Measurements from ENCODE around the gene RPL10. TPM values are rescaled to one million over a fixed set of nuclear protein-coding genes. Genes with fewer than 3 reads are reported as not detected.
A peak's percentile ranks its signal among the peaks of the same experiment; 100 is the strongest.

Gene RPL10
- total RNA-seq = 1,000 to 10,000 TPM; 5,157 to 5,386 TPM
- 1,000 to 10,000 TPM; 4,018 to 5,740 TPM for polyA plus RNA-seq

- Histone ChIP-seq H3K36me3 (ENCODE audit: insufficient read depth, low read length) (peaks cover 23% of the 10 kb centered on the region), H3K4me1 (ENCODE audit: insufficient read depth, low read length) (peaks cover 15% of the 10 kb centered on the region), H3K27me3 (ENCODE audit: insufficient read depth, low read length) (no peaks in the 10 kb centered on the region), H3K4me3 (ENCODE audit: low read length in 2 of 2) (peak within 1 kb of the TSS; percentile 55 to 95), H3K27ac (ENCODE audit: low read depth, low read length) (peak within 1 kb of the TSS; percentile 96), H3K9me3 (ENCODE audit: control insufficient read depth in 1 of 2, low read length in 2 of 2) (no peaks in the 10 kb centered on the region)
- Mint-ChIP-seq H3K9me3 (peaks cover 0 to 13% (median 0%) of the 10 kb centered on the region in 8 donors), H3K27ac (peak within 1 kb of the TSS; percentile 99 to 100 (median 99)), H3K4me1 (peaks cover 7 to 32% (median 16%) of the 10 kb centered on the region in 4 donors), H3K27me3 (no peaks in the 10 kb centered on the region), H3K36me3 (peaks cover 19 to 34% of the 10 kb centered on the region in 2 donors), H3K4me3 (peak within 1 kb of the TSS; percentile 96 to 99 (median 99))
- ChIA-PET POLR2A (ENCODE audit: partially characterized antibody) (interaction anchor here (0.6 to 6.0 kb wide), 40 partner anchors 13 to 470 kb away, joined by 3 to 111 read pairs (median 4); partner anchors contain the start of genes ATP6AP1, DNASE1L1, EMD and FAM3A), CTCF (ENCODE audit: partially characterized antibody) (interaction anchor here (0.8 to 3.1 kb wide), 11 partner anchors 10 to 136 kb away, joined by 3 to 26 read pairs (median 4); partner anchors contain the start of genes ATP6AP1, DNASE1L1 and SLC10A3)
- intact Hi-C loops (cut with micrococcal nuclease) = no loop called here
- peak; percentile 86 to 94 (median 92) for DNase-seq
Measured at GRCh38 chrX:154397888-154398667, at the start of gene RPL10. Gene RPL10, plus strand, starts transcription at chrX:154398377. Its CDS starts 143 bp downstream, at chrX:154398520.

DNA sequence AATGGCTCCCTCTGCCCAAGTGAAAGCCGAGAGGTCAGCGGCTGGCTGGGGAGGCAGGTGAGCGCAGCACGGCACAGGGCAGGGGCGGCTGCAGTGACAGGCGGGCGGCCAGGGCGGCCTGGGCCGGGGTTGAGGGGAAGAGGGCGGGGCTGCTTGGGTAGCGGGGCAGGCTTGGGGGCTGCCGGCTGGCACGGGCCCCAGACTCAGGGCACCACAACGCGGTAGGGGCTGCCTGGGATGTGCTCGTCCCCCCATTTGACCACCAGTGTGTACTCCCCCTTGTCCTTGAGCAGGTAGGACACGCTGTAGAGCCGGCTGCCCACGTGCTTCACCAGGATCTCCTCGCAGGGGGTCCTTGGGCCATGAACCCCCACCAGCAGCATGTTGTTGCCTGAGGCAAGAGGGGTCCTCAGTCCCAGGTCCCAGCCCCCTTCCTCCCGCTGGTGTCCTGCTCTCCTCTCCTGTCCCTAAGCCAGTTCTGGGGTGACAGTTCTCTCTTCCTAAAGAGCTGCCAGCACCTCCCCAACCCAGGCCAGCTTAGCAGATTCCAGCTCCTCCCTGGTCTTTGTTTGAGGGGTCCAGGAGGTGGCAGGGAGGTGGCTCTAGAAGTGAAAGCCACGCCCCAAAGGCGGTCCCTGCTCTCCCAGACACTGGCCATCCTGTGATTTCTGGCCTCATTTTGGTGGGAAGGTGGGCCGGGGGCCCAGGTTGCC is 49.4 kb upstream of the RPL10 start:
- H3K4me1 ChIP-seq (ENCODE audit: insufficient read depth, low read length) = peaks cover 66% of the 10 kb centered on the region
- ChIA-PET POLR2A (ENCODE audit: partially characterized antibody) (interaction anchor here (0.8 to 12.9 kb wide), 4 partner anchors 17 to 141 kb away, joined by 3 to 245 read pairs (median 6); partner anchors contain the start of gene RPL10), CTCF (ENCODE audit: partially characterized antibody) (interaction anchor here (0.9 kb wide), 1 partner anchor 24 kb away, joined by 3 read pairs; no protein-coding TSS in a partner anchor)
- no peaks in the 10 kb centered on the region for H3K9me3 Mint-ChIP-seq
- H3K27me3 Mint-ChIP-seq = no peaks in the 10 kb centered on the region
- intact Hi-C loops (cut with micrococcal nuclease) = no loop called here
- H3K9me3 ChIP-seq (ENCODE audit: control insufficient read depth in 1 of 2, low read length in 2 of 2) = no peaks in the 10 kb centered on the region
- peaks cover 43% of the 10 kb centered on the region for H3K36me3 ChIP-seq (ENCODE audit: insufficient read depth, low read length)
- H3K36me3 Mint-ChIP-seq = peaks cover 3 to 31% of the 10 kb centered on the region in 2 donors
- no peak overlapping the region for H3K4me3 ChIP-seq (ENCODE audit: low read length in 2 of 2)
- H3K4me1 Mint-ChIP-seq = peaks cover 17 to 65% (median 41%) of the 10 kb centered on the region in 4 donors
- H3K4me3 Mint-ChIP-seq = peak overlapping the region in 4 of 8 donors; percentile 15 to 72 (median 48)
- H3K27ac ChIP-seq (ENCODE audit: low read depth, low read length) = peak overlapping the region; percentile 21
- H3K27me3 ChIP-seq (ENCODE audit: insufficient read depth, low read length) = no peaks in the 10 kb centered on the region
- peak in 3 of 5 donors; percentile 15 to 33 (median 18) for DNase-seq
- H3K27ac Mint-ChIP-seq = peak overlapping the region; percentile 55 to 99 (median 87)

- intact Hi-C loops (cut with micrococcal nuclease) = no loop called here
- Histone ChIP-seq H3K27ac (ENCODE audit: low read depth, low read length) (peak overlapping the region; percentile 21), H3K36me3 (ENCODE audit: insufficient read depth, low read length) (peaks cover 49% of the 10 kb centered on the region), H3K9me3 (ENCODE audit: control insufficient read depth in 1 of 2, low read length in 2 of 2) (no peaks in the 10 kb centered on the region), H3K4me3 (ENCODE audit: low read length in 2 of 2) (no peak overlapping the region), H3K4me1 (ENCODE audit: insufficient read depth, low read length) (peaks cover 72% of the 10 kb centered on the region), H3K27me3 (ENCODE audit: insufficient read depth, low read length) (no peaks in the 10 kb centered on the region)
- Mint-ChIP-seq H3K4me3 (peak overlapping the region in 5 of 8 donors; percentile 4 to 51 (median 44)), H3K27me3 (no peaks in the 10 kb centered on the region), H3K27ac (peak overlapping the region in 6 of 7 donors; percentile 42 to 92 (median 79)), H3K36me3 (peaks cover 3 to 31% of the 10 kb centered on the region in 2 donors), H3K9me3 (no peaks in the 10 kb centered on the region), H3K4me1 (peaks cover 22 to 71% (median 41%) of the 10 kb centered on the region in 4 donors)
- ChIA-PET POLR2A (ENCODE audit: partially characterized antibody) (interaction anchor here (0.8 to 12.9 kb wide), 4 partner anchors 17 to 140 kb away, joined by 3 to 245 read pairs (median 6); partner anchors contain the start of gene RPL10), CTCF (ENCODE audit: partially characterized antibody) (interaction anchor here (0.9 kb wide), 1 partner anchor 24 kb away, joined by 3 read pairs; no protein-coding TSS in a partner anchor)
- DNase-seq = peak in 3 of 5 donors; percentile 20 to 42 (median 20)
Measured at GRCh38 chrX:154349359-154349935, 48.7 kb upstream of the RPL10 start.

GRCh38 chrX:154349979-154350378 is 48.2 kb upstream of the RPL10 start:
- DNase-seq = peak in 1 of 5 donors; percentile 33
- POLR2A ChIA-PET (ENCODE audit: partially characterized antibody) = interaction anchor here (1.0 to 12.9 kb wide), 5 partner anchors 16 to 140 kb away, joined by 3 to 245 read pairs (median 4); partner anchors contain the start of genes EMD and RPL10
- Histone ChIP-seq H3K4me3 (ENCODE audit: low read length in 2 of 2) (no peak overlapping the region), H3K27me3 (ENCODE audit: insufficient read depth, low read length) (no peaks in the 10 kb centered on the region), H3K4me1 (ENCODE audit: insufficient read depth, low read length) (peaks cover 78% of the 10 kb centered on the region), H3K36me3 (ENCODE audit: insufficient read depth, low read length) (peaks cover 55% of the 10 kb centered on the region), H3K9me3 (ENCODE audit: control insufficient read depth in 1 of 2, low read length in 2 of 2) (no peaks in the 10 kb centered on the region), H3K27ac (ENCODE audit: low read depth, low read length) (no peak overlapping the region)
- H3K36me3 Mint-ChIP-seq = peaks cover 3 to 31% of the 10 kb centered on the region in 2 donors
- CTCF ChIA-PET (ENCODE audit: partially characterized antibody) = interaction anchor here (0.9 kb wide), 1 partner anchor 23 kb away, joined by 3 read pairs; no protein-coding TSS in a partner anchor
- no peaks in the 10 kb centered on the region for H3K27me3 Mint-ChIP-seq
- peak overlapping the region in 5 of 8 donors; percentile 4 to 70 (median 33) for H3K4me3 Mint-ChIP-seq
- no peaks in the 10 kb centered on the region for H3K9me3 Mint-ChIP-seq
- H3K4me1 Mint-ChIP-seq = peaks cover 22 to 72% (median 41%) of the 10 kb centered on the region in 4 donors
- H3K27ac Mint-ChIP-seq = peak overlapping the region; percentile 19 to 92 (median 75)
- intact Hi-C loops (cut with micrococcal nuclease) = no loop called here

DNA sequence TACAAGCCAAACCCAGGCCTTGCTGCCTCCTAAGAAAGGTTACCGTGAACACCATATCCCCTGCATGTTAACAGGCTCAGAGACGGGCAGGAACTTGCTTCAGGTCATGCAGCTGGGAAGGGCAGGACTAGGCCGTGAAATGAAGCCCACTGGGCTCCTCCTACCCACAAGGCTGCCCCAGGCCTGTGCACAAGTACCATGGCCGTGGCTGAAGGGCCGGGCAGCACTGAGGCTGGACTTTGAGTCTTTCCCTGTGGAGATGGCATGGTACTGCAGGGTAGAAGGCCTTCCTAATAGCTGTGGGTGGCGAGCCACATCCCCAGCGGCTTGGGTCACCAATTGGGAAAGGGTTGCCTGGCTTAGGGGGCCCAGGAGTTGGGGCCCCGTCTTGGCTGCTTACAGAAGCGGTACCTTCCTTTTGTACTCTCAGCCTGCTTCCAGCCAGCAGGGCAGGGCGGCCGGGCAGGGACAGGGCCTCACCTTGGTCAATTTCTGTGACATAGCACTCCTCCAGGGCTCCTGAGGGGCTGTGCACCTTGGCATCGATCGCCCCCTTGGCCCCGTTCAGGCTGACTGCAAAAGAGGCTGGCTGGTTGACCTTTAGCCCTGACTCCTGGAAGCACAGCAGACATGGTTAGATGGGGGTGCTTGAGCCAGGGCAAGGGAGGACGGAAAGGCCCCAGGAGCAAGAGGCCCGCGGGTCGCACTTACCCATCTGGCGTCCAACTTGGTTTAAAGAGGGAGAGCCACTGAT is 47.6 kb upstream of the RPL10 start:
- ChIA-PET CTCF (ENCODE audit: partially characterized antibody) (no interaction called here), POLR2A (ENCODE audit: partially characterized antibody) (interaction anchor here (1.0 to 12.9 kb wide), 6 partner anchors 9 to 370 kb away, joined by 3 to 245 read pairs (median 5); partner anchors contain the start of genes EMD and RPL10)
- H3K9me3 ChIP-seq (ENCODE audit: control insufficient read depth in 1 of 2, low read length in 2 of 2) = no peaks in the 10 kb centered on the region
- Mint-ChIP-seq H3K4me3 (peak overlapping the region in 7 of 8 donors; percentile 54 to 70 (median 63)), H3K27me3 (no peaks in the 10 kb centered on the region), H3K4me1 (peaks cover 22 to 72% (median 41%) of the 10 kb centered on the region in 4 donors), H3K36me3 (peaks cover 3 to 32% of the 10 kb centered on the region in 2 donors), H3K9me3 (no peaks in the 10 kb centered on the region), H3K27ac (peak overlapping the region; percentile 86 to 93 (median 89))
- H3K27me3 ChIP-seq (ENCODE audit: insufficient read depth, low read length) = no peaks in the 10 kb centered on the region
- intact Hi-C loops (cut with micrococcal nuclease) = no loop called here
- peaks cover 56% of the 10 kb centered on the region for H3K36me3 ChIP-seq (ENCODE audit: insufficient read depth, low read length)
- H3K4me1 ChIP-seq (ENCODE audit: insufficient read depth, low read length) = peaks cover 84% of the 10 kb centered on the region
- no peak overlapping the region for H3K4me3 ChIP-seq (ENCODE audit: low read length in 2 of 2)
- H3K27ac ChIP-seq (ENCODE audit: low read depth, low read length) = peak overlapping the region; percentile 47
- peak in 2 of 5 donors; percentile 9 to 39 for DNase-seq
